Adipocyte (in vitro differentiated cells): ENCODE measurements around the gene ZNF41.
"Not testable (repeated sequence)": the region's sequence is repeated elsewhere in the genome, so short reads cannot be mapped to it uniquely, and the experiment has no call there.

ENCODE experiments used
- DNase-seq: peaks from one replicate; pipeline ENCODE4 v3.0.0-alpha.2; 2015; ENCODE audit warnings: low read depth
- H3K27me3 ChIP-seq: replicated peaks from 2 replicates; pipeline ENCODE4 v1.7.0; 2013; ENCODE audit warnings: mild to moderate bottlenecking, low read length, moderate library complexity; ENCODE audit not compliant: control insufficient read depth, insufficient read depth
- H3K36me3 ChIP-seq: 2 replicates; pipeline ENCODE4 v1.7.0; 2013; ENCODE audit warnings: low read length, mild to moderate bottlenecking, moderate library complexity; ENCODE audit not compliant: control insufficient read depth, insufficient read depth, severe bottlenecking
- H3K4me1 ChIP-seq: 2 replicates; pipeline ENCODE4 v1.7.0; 2013; ENCODE audit warnings: mild to moderate bottlenecking, low read length, moderate library complexity; ENCODE audit not compliant: control insufficient read depth, insufficient read depth
- H3K4me3 ChIP-seq: 2 replicates; pipeline ENCODE4 v1.7.0; 2013; ENCODE audit warnings: mild to moderate bottlenecking, low read length, moderate library complexity
- H3K9ac ChIP-seq: 2 replicates; pipeline ENCODE4 v1.7.0; 2013; ENCODE audit warnings: mild to moderate bottlenecking, low read length, moderate library complexity
- H3K9me3 ChIP-seq: 2 replicates; pipeline ENCODE4 v1.7.0; 2013; ENCODE audit warnings: mild to moderate bottlenecking, low read length, moderate library complexity; ENCODE audit not compliant: control insufficient read depth

Gene ZNF41

GRCh38 chrX:47482512-47483305 lies at the start of gene ZNF41:
Gene ZNF41, minus strand, starts transcription at chrX:47483222. Its CDS starts 15,741 bp downstream, at chrX:47467481.
- Histone ChIP-seq H3K27me3 (no peaks in the 10 kb centered on the region), H3K36me3 (no peaks in the 10 kb centered on the region), H3K4me3 (peak within 1 kb of the TSS; percentile 81), H3K9me3 (no peaks in the 10 kb centered on the region), H3K4me1 (peaks cover 10% of the 10 kb centered on the region), H3K9ac (peak within 1 kb of the TSS; percentile 92)
- peak; percentile 84 for DNase-seq

GRCh38 chrX:47530049-47530448 lies 47.0 kb upstream of the ZNF41 start:
- no peak for DNase-seq
- H3K27me3 ChIP-seq = peaks cover 9% of the 10 kb centered on the region
- H3K4me1 ChIP-seq = no peaks in the 10 kb centered on the region
- H3K4me3 ChIP-seq = no peak overlapping the region
- no peak overlapping the region for H3K9ac ChIP-seq
- no peaks in the 10 kb centered on the region for H3K36me3 ChIP-seq
- H3K9me3 ChIP-seq = no peaks in the 10 kb centered on the region

GRCh38 chrX:47529548-47529947 lies 46.5 kb upstream of the ZNF41 start:
- no peak overlapping the region for H3K9ac ChIP-seq
- H3K27me3 ChIP-seq = peaks cover 9% of the 10 kb centered on the region
- no peaks in the 10 kb centered on the region for H3K4me1 ChIP-seq
- H3K36me3 ChIP-seq = no peaks in the 10 kb centered on the region
- DNase-seq = no peak
- no peaks in the 10 kb centered on the region for H3K9me3 ChIP-seq
- H3K4me3 ChIP-seq = no peak overlapping the region

GRCh38 chrX:47523713-47524166 lies 40.7 kb upstream of the ZNF41 start:
- Histone ChIP-seq H3K4me3 (peak overlapping the region; percentile 75), H3K4me1 (peaks cover 2% of the 10 kb centered on the region), H3K27me3 (peaks cover 5% of the 10 kb centered on the region), H3K9ac (peak overlapping the region; percentile 80), H3K36me3 (no peaks in the 10 kb centered on the region), H3K9me3 (peaks cover 6% of the 10 kb centered on the region)
- DNase-seq = no peak

DNA sequence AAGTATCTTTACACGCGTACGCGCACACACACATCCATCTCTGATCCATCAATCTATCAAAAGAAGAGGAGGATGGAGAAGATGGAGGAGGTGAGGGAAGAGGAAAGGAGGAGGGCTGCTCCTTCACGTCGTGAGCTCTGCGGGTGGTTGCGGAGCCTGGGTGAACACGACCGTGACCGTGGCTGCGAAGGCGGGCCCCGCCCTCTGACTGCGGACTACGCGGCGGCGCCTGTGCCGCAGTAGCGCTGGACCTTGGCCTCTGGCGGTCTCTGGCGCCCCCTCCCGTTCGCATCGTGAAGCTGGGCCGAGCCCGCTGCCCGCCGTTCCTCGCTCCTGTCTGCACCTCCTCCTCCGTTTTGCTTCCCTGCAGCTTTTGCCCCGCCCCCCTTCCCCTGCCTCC lies 40.3 kb upstream of the ZNF41 start:
- Histone ChIP-seq H3K9ac (peak overlapping the region; percentile 30), H3K36me3 (no peaks in the 10 kb centered on the region), H3K27me3 (peaks cover 5% of the 10 kb centered on the region), H3K9me3 (peaks cover 6% of the 10 kb centered on the region), H3K4me1 (peaks cover 2% of the 10 kb centered on the region), H3K4me3 (peak overlapping the region; percentile 78)
- peak; percentile 86 for DNase-seq

DNA sequence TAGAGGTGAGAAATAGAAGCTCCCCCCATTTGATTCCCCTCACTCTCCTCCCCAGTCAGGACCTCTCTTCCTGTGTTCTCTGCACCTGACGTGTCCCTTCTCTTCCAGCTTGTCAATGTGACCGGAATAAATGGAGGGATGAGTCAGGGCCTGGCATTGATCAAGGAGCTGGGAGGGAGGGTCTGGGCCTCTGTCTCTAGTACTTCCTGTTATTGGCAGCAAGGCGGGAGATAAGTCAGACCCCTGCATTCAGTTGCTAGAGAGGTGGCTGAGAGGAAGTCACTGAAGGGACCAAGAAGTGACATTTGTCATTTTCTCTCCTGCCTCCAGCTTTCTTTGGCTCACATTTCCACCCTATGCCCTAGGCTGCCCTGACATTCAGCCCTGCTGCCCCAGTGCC lies 35.1 kb upstream of the ZNF41 start:
- no peaks in the 10 kb centered on the region for H3K36me3 ChIP-seq
- H3K27me3 ChIP-seq = no peaks in the 10 kb centered on the region
- DNase-seq = no peak
- H3K9ac ChIP-seq = no peak overlapping the region
- no peak overlapping the region for H3K4me3 ChIP-seq
- H3K4me1 ChIP-seq = peaks cover 9% of the 10 kb centered on the region
- peaks cover 6% of the 10 kb centered on the region for H3K9me3 ChIP-seq

GRCh38 chrX:47515941-47516665 lies 33.1 kb upstream of the ZNF41 start:
- Histone ChIP-seq H3K27me3 (no peaks in the 10 kb centered on the region), H3K4me1 (peaks cover 9% of the 10 kb centered on the region), H3K9me3 (no peaks in the 10 kb centered on the region), H3K36me3 (no peaks in the 10 kb centered on the region), H3K4me3 (no peak overlapping the region), H3K9ac (no peak overlapping the region)
- no peak for DNase-seq

DNA sequence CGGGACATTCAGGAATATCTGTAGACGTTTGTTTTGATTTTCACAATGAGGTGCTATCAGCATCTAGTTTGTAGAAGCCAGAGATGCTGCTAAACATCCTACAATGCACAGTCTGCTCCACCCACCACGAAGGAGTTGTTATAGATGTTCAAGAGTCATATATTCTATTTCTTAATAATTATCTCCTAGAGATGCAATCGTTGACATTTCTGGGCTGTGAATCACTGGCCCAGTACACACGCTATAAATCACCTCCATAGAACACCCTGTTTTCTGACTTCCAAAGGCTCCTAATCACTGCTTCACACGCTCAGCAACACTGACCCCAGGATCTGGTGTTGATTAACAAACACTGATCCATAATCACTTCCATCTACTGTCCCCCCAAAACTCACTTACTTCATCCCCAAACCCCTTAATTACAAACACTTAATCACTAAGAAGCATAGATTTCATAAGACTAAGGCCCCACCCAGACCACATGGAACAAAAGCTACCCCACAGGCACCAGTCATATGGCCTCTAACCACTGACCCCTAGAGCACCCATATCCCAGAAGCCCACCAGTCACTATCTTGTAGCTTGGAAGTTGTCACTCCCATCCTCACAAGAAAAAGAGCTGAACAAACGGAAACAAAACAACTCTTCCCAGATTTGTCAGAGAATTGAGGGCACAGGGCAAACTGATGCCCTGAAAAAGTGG lies 31.7 kb upstream of the ZNF41 start:
- Histone ChIP-seq H3K27me3 (no peaks in the 10 kb centered on the region), H3K9me3 (no peaks in the 10 kb centered on the region), H3K4me1 (peaks cover 9% of the 10 kb centered on the region), H3K9ac (no peak overlapping the region), H3K36me3 (no peaks in the 10 kb centered on the region), H3K4me3 (no peak overlapping the region)
- DNase-seq = no peak

DNA sequence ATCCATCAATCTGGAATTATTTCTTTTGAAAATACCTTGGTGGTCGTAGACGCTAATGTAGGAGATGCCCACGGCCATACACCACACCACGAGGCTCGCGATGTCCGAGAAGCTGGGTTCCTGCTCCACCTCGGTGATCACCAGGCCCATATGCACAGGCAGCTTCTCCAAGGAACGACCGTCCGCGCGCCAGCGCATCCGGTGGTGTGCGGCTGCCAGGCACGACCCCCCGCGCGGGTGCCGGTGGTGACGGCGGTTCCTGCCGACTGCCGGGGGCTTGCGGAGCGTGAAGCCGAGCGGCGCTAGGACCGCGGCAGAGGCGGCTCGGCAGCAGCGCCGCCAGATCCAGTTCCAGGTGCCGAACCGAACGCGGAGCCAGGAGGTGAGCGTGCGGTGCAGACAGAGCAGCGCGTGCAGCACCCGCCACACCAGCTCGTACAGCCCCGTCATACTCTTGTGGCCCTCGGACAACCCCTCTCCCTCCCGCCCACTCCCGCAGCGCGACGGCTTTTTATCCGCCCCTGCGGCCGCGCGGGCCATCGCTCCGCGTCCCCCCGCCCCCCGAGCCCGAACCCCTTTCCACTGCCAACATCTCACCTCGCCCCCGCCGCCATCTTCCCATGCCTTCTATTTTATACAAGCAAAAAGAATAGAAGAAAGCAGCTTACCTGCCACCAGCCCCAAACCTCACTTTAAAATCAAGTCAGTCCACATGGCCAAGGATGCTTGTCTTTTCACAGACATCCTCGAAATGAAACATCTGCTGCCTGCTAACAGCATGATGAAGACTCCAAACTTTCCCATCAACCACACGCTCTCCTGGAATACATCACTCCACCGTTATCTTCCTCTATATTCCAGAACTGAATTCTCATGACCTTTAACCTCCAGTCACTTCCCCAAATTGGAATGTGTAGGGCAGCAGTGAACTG lies 30.3 kb upstream of the ZNF41 start:
- not testable (repeated sequence) for DNase-seq
- H3K4me3 ChIP-seq = peak overlapping the region; percentile 62

DNA sequence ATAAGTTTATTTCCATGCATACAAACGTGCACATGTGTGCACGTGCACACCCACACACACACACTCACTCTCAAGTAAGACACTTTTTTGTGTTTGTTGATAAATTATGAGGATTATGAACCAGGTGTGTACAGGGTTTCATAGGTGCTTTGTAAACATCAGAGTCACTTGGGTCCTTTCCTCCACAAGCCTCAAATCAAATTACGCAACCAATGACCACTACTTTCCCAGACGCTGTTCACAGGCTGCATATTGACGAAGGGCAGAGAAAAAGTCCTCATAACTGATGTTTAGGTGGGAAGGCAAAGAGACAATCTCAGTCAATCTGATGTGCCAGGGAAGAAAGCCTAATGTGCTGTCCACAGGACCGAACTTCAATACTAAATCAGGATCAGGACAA lies 29.4 kb upstream of the ZNF41 start:
- H3K4me3 ChIP-seq, H3K4me1 ChIP-seq, H3K9ac ChIP-seq, DNase-seq, H3K9me3 ChIP-seq, H3K27me3 ChIP-seq, H3K36me3 ChIP-seq: not testable (repeated sequence)

More for the DNA sequence above, 30.3 kb upstream of the ZNF41 start:
- H3K9me3 ChIP-seq, H3K27me3 ChIP-seq, H3K4me1 ChIP-seq, H3K36me3 ChIP-seq, H3K9ac ChIP-seq: not testable (repeated sequence)
